GM08714 (cell line): ENCODE data around the gene ETV6.

Experiments used
- H3K4me3 ChIP-seq: fragments of 200-500 bp; sonication (Bioruptor generic); 2 replicates; pipeline ENCODE4 v1.5.1; 2014; ENCODE audit warnings: mild to moderate bottlenecking, low read length, inconsistent platforms
- ZNF274 ChIP-seq: IDR thresholded peaks from 2 replicates; pipeline ENCODE4 v1.6.1; 2012; ENCODE audit warnings: mild to moderate bottlenecking, low read depth, low read length

Gene ETV6

DNA sequence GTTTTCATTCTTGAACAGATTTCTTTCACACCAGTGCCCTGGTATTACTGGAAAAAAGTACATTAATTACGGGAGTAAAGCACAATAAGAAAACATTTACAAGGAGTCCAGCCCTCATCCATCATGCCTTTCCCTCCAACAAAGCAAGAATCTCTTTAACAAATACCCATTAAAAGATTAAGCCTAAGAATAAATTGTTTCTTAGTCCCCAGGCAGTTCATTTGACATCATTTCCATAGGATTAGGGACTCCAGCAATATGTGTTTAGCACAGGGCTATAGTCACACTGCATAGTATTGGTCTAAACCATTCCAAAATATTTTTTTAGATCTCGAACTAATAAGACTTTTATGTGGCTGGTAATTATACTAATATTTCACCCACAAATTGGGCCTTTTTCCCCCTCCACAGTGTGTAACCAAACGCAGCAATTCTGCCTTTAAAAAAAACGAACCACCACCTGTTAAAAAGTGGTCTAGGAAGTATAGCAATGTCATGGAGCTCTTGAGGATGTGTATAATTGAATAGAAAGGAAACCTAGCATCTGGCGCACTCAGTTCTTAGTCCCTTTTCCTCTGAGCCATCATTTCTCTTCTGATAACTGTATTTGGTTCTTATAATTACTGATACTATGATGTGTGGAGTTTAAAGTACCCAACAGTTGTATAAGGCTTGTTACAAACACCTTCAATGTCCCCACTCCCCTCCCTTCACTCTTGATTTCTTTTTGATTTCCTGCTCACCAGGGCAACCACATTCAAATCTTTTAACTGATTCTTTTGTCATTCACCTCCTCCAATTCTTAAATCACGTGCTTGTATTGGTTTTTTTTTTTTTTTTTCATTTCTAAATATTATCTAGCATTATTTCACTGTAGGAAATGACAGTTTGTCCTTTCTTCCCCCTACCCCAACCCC is 138.7 kb downstream of the ETV6 start:
- no peak overlapping the region for H3K4me3 ChIP-seq
- no peak for TF ChIP-seq ZNF274

DNA sequence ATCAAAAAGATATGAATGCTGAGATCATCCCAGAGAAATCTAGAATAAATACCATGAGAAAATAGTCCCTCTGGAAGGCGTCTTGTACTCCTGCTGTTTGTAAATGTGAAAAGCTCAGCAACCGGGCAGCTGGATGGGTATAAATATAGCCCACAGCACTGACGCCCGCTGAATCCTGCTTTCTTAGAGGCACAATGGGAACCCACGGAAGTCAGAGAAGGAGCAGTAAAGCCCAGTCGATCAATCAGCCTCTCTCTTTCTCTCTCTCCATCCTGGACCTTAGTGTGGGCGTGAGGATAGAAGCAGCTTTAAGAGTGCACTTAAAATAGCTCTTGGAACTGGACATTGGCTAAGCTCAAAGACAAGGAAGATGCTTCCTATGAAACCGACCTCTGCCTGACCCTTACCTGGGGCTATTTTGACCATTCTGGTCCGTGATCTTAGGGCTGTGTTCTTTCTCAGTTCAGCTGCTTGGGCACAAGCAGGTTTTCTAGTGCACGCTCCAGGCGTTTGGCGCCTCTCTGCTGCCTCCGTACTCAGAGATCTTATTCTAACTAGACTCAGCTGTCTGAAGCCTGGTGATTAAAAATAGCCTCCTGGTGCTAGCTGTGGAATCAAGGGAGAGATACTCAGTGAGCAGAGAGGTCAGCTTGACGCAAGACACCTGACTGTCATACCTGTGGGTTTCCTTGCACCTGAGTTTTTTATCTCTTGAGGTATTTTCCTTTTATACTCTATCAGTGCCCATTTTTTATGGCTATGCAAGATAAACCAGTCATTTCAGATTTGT is 144.6 kb downstream of the ETV6 start:
- no peak for TF ChIP-seq ZNF274

DNA sequence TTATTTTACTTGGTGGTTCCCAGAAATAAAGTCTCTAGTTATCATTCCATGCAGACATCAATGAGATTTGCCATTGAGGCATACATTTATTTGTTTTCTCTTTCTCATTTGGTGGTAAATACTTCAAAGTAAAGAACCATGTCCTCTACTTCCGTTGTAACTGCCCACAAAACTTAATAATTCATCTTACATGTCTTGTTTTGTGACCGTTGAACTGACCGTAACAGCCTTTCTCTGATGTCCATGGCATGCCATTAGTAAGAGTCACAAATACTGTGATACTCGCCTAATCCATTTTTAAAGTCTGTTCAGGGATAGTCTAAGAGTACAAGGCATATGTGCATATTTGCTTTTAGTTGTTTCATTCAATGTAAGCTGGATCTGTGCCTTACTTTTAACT is 145.3 kb downstream of the ETV6 start:
- TF ChIP-seq ZNF274: no peak
- H3K4me3 ChIP-seq: no peak overlapping the region

More for the DNA sequence above, 144.6 kb downstream of the ETV6 start:
- H3K4me3 ChIP-seq: no peak overlapping the region

DNA sequence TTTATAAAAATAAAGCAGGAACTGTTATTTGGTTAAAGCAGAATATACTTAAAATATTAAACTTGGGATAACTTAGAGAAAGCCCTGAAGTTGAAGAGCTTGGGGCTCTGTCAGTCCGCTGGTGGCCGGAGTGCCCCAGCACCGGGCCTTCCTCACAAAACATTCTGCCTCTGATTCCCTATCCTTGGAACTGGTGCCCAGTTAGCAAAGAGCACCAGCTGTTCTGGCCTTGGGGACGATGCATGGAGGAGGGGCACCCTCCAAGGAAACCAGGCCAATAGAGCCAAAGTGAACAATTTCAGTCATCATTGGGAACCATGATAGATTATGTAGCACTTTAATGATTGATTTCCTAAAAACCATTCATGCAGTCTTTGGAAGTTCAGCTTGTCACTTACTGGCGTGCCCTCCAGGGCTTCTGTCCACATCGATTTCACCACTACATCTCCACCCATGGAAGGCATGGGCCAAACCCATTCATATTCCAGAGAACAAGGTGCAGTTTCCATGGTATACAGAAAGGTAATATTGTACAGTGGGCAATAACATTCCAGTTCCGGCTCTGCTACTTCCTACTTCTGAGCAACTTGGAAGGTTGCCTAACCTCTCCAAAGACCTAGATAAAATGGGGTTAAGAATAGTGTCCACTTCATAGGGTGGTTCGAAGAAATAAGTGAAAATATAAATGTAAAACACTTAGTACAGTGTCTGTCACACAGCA is 145.9 kb downstream of the ETV6 start:
- H3K4me3 ChIP-seq: no peak overlapping the region

DNA sequence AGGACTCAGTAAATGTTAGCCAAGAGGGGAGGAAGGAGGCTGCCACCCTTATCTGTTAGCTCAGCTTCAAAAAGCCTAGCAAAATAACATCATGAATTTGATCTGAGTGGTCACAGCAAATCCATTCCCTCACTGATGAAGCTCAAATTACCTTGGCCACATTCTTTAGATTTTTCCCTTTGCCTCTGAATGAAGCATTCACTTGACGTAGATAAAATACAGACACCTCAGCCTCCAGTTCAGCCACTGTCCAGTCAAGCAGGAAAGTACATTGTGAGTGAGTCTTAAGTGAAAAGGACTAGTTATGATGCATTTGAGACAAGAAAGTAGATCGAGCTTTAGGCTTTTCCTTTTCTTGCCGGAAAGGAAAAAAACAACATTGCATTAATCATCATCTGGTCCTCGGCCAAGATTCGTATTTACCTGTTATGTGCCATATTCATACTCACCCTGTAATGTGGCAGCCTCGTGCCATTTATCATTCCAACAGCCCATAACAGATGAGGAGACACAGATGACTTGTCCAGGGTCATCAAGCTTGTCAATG is 146.5 kb downstream of the ETV6 start:
- no peak overlapping the region for H3K4me3 ChIP-seq

More for the DNA sequence above, 145.9 kb downstream of the ETV6 start:
- no peak for TF ChIP-seq ZNF274

DNA sequence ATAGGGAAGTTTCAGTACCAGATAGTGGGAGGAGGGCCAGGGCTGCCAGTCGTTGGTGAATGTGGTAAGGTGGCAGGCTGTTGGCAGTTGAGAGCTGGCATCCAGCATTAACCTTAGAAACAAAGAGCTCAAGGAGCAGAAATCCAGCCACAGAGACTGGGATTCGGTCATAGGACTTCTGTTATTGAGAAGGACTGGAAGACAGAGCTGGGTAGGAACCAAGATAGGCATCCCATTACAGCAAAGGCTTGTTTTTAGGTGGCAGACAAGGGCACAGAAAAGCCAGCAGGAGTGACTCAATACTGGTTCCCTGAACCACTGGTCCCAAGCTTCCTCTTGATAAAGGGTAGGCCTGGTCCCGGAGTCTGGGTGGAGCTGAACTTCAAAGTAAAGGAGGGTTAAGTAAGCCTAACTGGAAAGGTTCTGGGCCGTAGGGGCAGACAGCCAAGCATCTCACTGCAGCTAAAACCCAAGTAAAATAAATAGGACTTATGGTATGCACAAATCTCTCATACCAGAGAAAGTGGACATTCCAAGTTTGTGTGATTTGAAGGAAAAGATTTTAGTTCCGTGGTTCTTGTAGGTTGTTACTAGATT is 147.9 kb downstream of the ETV6 start:
- TF ChIP-seq ZNF274: no peak
- H3K4me3 ChIP-seq: no peak overlapping the region

More for the DNA sequence above, 146.5 kb downstream of the ETV6 start:
- TF ChIP-seq ZNF274: no peak

DNA sequence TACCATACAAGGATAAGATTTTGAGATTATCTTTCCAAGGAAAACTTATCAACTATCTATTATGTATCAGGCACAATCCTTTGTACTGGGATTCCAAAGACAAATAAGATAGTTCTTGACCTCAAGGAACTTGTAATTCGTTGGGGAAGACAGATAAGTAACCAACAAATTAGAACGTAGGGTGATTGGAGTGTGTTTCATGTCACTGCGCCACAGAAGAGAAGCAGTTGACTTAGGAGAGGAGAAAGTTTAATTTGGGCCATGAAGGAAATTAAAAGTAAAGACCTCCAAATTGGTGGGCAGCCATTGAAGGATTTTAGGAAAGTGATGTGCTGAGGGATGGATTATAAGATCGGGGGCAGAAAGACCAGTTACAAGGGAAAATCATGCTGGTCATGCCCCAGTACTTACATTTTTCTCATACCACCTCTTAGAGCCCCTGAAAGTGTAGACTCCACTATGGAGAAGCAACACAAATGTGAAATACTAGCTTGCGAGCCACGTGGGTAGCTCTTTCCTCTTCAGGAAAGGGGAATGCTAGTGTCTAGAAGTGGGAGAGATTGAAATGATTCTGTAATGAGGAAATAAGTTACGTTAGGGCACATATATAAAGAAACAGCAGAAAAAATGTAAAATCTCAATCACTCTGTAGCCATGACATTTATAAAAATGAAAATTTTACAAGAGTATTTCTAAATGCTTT is 148.7 kb downstream of the ETV6 start:
- TF ChIP-seq ZNF274: no peak
- H3K4me3 ChIP-seq: no peak overlapping the region

DNA sequence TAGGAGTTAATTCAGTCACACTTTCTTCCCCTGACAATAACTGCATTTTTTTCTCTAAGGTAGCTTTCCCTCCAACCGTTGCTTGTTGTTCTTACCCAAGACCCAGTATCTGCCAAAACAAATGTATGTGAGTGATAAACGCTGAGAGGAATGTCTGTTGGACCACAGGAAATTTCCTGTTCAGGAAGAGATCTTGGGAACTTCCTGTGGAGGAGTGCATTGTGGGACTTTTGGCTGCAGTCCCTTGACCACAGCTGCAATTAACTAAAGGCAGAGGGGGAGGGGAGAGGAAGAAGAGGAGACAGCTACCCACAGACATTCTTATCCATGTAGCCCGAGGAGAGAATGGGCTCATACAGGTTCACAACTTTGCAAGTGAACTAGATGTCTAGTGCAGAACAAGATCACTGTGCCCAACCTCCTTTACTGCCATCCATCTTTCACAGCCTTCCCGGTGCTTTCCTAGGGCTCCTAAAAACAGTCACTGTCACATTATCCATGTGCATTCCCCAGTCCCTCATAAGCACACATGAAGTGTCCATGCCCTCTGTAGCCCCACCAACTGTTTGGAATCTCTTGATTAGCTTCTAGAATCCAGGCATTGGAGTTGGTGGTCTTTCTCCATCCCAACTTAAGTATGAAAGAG is 149.5 kb downstream of the ETV6 start:
- peak overlapping the region; percentile 6; the same call in 1 of the 2 replicates for H3K4me3 ChIP-seq

DNA sequence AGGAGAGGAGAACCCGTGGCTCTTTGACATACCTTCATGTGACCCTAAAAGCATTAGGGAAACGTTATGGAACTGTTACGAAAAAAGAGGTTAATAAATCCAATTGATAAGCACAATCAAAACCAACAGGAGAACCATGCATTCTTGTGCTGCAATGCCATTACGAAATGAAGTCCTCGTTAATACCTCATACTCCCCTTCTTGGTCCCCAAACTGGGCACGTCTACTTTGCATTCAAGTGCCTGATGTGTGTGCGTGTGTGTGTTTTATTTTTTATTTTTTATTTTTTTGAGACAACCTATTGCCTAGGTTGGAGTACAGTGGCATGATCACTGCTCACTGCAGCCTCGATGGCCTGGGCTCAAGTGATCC is 150.0 kb downstream of the ETV6 start:
- no peak overlapping the region for H3K4me3 ChIP-seq
- TF ChIP-seq ZNF274: no peak

More for the DNA sequence above, 149.5 kb downstream of the ETV6 start:
- TF ChIP-seq ZNF274: no peak

DNA sequence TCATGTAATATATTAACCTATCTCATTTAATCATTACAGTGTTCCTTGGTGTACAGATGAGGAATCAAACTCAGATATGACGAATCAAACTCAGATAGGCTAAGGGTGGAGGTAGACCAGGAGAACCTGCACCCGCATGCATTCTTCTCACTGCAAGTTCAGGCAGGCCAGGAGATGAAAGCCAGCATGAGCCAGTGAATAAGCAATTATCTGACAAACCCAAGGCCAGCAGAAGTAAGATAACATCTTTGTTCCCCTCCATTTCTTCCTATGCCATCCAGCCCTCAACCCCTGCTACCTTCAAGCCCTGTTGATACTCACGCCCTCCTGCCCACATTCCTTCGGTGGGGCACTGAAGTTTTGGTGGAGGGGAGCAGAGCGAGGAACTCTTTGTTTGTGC is 152.2 kb downstream of the ETV6 start:
- no peak for TF ChIP-seq ZNF274
- H3K4me3 ChIP-seq: no peak overlapping the region

DNA sequence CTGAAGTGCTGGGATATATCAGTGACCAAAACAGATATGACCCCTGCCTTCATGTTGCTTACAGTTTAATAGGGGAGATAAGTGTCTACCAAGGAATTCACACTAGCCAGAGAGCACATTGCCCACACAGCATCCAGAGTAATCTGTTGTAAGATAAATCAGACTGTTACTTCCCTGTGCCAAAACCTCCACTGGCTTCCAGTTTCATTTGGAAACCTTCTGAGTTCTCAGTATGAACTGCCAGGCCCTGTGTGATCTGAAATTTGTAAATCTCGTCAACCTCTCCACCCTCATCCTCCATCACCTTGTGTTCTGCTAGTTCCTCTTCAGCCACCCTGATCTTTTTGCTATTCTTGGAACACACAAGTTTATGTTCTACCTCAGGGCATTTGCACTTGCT is 154.7 kb downstream of the ETV6 start:
- TF ChIP-seq ZNF274: no peak

DNA sequence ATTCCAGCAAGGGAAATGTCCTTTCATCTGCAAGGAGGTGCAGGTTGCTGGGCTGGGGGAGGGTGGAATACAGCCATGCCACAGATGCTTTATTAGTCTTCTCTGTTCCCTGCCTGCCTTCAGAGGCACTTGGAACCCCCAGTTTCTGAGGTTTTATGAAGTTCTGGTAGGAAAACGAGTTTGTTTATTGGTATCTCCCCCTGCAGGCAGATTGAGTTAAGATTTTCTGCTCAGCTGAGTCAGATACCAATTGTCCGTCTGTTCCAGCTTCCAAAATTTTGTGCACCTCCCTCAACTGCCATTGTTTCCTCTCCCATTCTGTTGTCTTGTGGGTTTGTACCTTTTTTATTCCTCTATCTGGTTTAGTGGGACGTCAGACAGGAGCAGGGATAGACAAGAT is 155.6 kb downstream of the ETV6 start:
- no peak overlapping the region for H3K4me3 ChIP-seq
- TF ChIP-seq ZNF274: no peak

More for the DNA sequence above, 154.7 kb downstream of the ETV6 start:
- H3K4me3 ChIP-seq: no peak overlapping the region
